Adipocyte (in vitro differentiated cells): Measurements from ENCODE around the gene MEI1.
"Not testable (repeated sequence)": the region's sequence is repeated elsewhere in the genome, so short reads cannot be mapped to it uniquely, and the experiment has no call there.

Source experiments
- DNase-seq: peaks from one replicate; pipeline ENCODE4 v3.0.0-alpha.2; 2015; ENCODE audit warnings: low read depth
- H3K27me3 ChIP-seq: replicated peaks from 2 replicates; pipeline ENCODE4 v1.7.0; 2013; ENCODE audit warnings: mild to moderate bottlenecking, low read length, moderate library complexity; ENCODE audit not compliant: control insufficient read depth, insufficient read depth
- H3K36me3 ChIP-seq: 2 replicates; pipeline ENCODE4 v1.7.0; 2013; ENCODE audit warnings: low read length, mild to moderate bottlenecking, moderate library complexity; ENCODE audit not compliant: control insufficient read depth, insufficient read depth, severe bottlenecking
- H3K4me1 ChIP-seq: 2 replicates; pipeline ENCODE4 v1.7.0; 2013; ENCODE audit warnings: mild to moderate bottlenecking, low read length, moderate library complexity; ENCODE audit not compliant: control insufficient read depth, insufficient read depth
- H3K4me3 ChIP-seq: 2 replicates; pipeline ENCODE4 v1.7.0; 2013; ENCODE audit warnings: mild to moderate bottlenecking, low read length, moderate library complexity
- H3K9ac ChIP-seq: 2 replicates; pipeline ENCODE4 v1.7.0; 2013; ENCODE audit warnings: mild to moderate bottlenecking, low read length, moderate library complexity
- H3K9me3 ChIP-seq: 2 replicates; pipeline ENCODE4 v1.7.0; 2013; ENCODE audit warnings: mild to moderate bottlenecking, low read length, moderate library complexity; ENCODE audit not compliant: control insufficient read depth

Gene MEI1

DNA sequence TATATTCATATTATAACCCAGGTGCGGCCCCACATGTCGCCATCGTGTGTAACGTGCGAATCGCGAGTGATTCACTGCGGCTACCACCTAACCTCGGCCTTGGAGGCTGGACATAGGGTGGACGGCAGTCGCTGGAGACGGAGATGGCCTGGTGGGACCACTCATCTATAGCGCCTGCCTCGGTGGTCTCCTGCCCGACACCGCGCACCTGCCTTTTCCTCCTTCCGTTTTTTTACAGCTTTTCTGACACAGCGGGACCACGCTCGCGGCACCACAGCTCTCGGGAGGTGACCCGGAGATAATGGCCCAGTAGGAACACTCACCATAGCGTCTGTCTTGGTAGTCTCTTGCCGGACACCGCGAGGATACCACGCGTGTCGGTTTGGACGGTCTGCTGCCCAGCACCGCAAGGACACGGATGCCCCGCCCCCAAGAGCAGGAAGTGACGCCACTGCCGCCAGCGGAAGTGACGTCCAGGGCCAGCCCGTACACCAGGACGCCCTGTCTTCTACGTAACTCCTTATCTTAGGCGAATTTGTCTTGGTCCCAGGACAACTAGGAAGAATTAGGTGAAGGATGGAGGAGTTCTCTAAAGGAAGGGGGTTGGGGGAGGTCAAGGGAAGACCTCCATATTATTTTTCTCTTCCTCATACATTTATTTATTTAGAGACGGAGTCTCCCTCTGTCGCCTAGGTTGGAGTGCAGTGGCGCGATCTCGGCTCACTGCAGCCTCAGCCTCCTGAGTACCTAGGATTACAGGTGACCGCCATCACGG lies 17.1 kb upstream of the MEI1 start:
- H3K4me3 ChIP-seq, result peak overlapping the region; percentile 90
- H3K36me3 ChIP-seq, result peaks cover 24% of the 10 kb centered on the region
- no peaks in the 10 kb centered on the region for H3K9me3 ChIP-seq
- no peaks in the 10 kb centered on the region for H3K27me3 ChIP-seq
- peaks cover 8% of the 10 kb centered on the region for H3K4me1 ChIP-seq
- peak; percentile 90 for DNase-seq
- peak overlapping the region; percentile 91 for H3K9ac ChIP-seq

DNA sequence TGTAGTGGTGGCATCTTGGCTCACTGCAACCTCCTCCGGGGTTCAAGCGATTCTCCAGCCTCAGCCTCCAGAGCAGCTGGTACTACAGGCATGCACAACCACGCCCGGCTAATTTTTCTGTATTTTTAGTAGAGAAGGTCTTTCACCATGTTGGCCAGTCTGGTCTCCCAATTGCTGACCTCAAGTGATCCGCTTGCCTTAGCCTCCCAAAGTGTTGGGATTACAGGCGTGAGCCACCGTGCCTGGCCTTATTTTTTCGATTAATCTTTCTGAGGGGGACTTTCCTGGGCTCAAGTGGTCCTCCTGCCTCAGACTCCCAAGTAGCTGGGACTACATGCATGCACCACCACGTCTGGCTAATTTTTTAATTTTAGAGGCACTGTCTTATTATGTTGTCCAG lies 16.3 kb upstream of the MEI1 start:
- Histone ChIP-seq H3K4me3 (peak overlapping the region; percentile 90), H3K9ac (peak overlapping the region; percentile 91), H3K36me3 (peaks cover 24% of the 10 kb centered on the region), H3K27me3 (no peaks in the 10 kb centered on the region), H3K4me1 (peaks cover 9% of the 10 kb centered on the region), H3K9me3 (no peaks in the 10 kb centered on the region)
- DNase-seq, result no peak

DNA sequence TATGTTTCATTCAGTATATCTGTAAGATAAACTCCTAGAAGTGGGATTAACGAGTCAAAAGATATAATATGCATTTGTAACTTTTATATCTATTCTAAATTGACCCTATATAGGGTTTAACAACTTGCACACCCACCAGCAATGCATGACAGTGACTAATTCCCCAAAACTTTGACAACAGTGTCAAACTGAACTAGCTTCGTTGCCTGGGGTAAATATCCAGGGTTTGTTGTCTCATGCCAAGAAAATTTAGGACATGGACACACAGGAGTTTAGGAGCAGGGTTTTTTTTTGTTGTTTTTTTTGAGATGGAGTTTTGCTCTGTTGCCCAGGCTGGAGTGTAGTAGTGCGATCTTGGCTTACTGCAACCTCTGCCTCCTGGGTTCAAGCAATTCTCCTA lies 15.7 kb upstream of the MEI1 start:
- peak; percentile 35 for DNase-seq
- Histone ChIP-seq H3K4me3 (no peak overlapping the region), H3K27me3 (no peaks in the 10 kb centered on the region), H3K9me3 (no peaks in the 10 kb centered on the region), H3K4me1 (peaks cover 9% of the 10 kb centered on the region), H3K36me3 (peaks cover 18% of the 10 kb centered on the region), H3K9ac (no peak overlapping the region)

DNA sequence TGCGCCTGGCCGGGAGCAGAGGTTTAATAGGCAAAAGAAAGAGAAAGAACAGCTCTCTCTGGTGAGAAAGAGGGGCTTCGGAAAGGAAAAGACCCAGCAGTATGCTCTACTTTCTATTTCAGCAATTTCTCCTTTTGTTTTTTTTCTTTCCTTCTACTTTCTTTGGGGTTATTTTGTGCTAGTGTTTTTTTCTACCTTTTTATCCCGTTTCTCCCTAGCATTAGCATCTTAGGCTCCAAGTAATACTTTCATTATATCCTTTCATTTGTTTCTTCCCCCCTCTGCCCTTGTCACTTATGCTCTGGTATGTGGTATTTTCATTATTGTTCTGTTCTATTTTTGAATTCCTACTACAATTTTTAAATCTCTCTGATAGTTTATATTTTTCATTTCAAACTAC lies 15.1 kb upstream of the MEI1 start:
- H3K9me3 ChIP-seq, result no peaks in the 10 kb centered on the region
- peaks cover 9% of the 10 kb centered on the region for H3K4me1 ChIP-seq
- no peaks in the 10 kb centered on the region for H3K27me3 ChIP-seq
- no peak overlapping the region for H3K4me3 ChIP-seq
- DNase-seq, result no peak
- H3K9ac ChIP-seq, result no peak overlapping the region
- H3K36me3 ChIP-seq, result peaks cover 13% of the 10 kb centered on the region

DNA sequence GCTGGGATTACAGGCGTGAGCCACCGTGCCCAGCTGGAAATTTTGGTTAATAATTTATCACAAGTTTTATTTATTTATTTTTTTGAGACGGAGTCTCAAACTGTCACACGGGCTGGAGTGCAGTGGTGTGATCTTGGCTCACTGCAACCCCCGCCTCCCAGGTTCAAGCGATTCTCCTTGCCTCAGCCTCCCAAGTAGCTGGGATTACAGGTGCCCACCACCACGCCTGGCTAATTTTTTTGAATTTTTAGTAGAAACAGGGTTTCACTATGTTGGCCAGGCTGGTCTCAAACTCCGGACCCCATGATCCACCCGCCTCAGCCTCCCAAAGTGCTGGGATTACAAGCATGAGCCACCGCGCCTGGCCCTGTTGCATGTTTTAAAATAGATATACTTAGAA lies 12.4 kb upstream of the MEI1 start:
- H3K27me3 ChIP-seq, H3K9me3 ChIP-seq, H3K4me1 ChIP-seq, DNase-seq, H3K36me3 ChIP-seq: not testable (repeated sequence)
- Histone ChIP-seq H3K9ac (peak overlapping the region; percentile 95), H3K4me3 (peak overlapping the region; percentile 90)

DNA sequence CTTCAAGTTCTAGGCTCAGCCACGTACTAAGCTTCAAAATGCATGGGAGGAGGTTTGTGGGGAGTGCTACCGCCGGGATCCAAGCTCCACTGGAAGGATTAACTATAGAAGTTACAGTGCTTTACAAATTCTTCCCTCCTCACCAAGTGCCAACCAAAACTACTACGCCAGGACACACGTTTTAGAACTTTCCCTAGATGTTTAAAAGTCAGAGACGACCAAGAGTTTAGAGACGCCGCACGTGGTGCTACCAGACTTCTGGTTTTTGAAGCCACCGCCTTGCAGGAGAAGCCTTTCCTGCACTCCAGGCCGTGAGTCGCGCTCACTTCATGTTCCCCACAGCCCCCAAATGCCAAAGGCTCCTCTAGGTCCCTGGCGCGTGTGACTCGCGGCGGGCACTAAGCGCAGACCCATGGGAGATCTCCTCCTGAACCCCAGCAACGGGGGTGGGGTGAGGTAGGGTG lies 11.4 kb upstream of the MEI1 start:
- Histone ChIP-seq H3K9ac (peak overlapping the region; percentile 95), H3K36me3 (no peaks in the 10 kb centered on the region), H3K4me1 (peaks cover 7% of the 10 kb centered on the region), H3K9me3 (no peaks in the 10 kb centered on the region), H3K27me3 (no peaks in the 10 kb centered on the region), H3K4me3 (peak overlapping the region; percentile 90)
- peak; percentile 67 for DNase-seq

DNA sequence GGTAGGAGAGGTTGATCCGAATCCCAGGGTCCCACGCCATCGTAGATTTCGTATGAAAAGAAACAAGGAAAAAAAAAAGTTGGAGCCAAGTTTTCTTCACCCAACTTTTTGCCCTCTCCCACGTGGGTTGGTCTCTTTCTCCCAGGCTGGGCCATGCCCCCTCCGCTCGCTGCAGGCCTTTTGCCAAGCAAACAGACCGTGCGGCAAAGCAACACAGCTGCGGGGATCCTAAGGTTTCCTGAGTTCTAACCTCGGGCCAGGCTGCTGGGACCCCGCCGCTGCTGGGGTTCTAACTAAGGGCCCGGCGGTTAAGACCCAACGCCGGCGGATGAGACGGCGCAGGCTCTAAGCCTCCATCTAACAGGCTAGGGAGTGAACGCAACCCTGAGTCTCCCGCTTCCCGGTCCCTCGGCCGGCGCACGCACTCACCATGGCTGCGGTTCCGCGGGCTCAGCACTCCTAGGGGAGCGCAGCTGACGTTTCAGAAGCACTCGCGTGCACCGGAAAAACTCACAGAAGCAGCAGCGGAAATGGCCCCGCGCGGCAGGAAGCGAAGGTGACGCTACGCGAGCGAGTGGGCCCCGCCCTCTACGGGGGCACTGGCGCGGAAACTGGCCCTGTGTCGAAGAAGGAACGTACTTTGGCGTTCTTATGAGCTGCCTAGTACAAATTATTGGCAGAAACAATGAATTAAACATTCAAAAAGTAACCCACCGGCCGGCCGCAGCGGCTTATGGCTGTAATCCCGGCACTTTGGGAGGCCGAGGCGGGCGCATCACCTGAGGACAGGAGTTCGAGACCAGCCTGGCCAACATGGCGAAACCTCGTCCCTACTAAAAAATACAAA lies 10.7 kb upstream of the MEI1 start, which contains the start of gene SNU13:
Gene SNU13, minus strand, starts transcription at position 503 of the 847 bp plus-strand sequence. Its CDS starts 71 bp downstream, at position 432.
- peak; percentile 98 for DNase-seq
- no peaks in the 10 kb centered on the region for H3K9me3 ChIP-seq
- peaks cover 5% of the 10 kb centered on the region for H3K4me1 ChIP-seq
- peak within 1 kb of the TSS; percentile 90 for H3K4me3 ChIP-seq
- H3K27me3 ChIP-seq, result no peaks in the 10 kb centered on the region
- peaks cover 6% of the 10 kb centered on the region for H3K36me3 ChIP-seq
- peak within 1 kb of the TSS; percentile 95 for H3K9ac ChIP-seq

DNA sequence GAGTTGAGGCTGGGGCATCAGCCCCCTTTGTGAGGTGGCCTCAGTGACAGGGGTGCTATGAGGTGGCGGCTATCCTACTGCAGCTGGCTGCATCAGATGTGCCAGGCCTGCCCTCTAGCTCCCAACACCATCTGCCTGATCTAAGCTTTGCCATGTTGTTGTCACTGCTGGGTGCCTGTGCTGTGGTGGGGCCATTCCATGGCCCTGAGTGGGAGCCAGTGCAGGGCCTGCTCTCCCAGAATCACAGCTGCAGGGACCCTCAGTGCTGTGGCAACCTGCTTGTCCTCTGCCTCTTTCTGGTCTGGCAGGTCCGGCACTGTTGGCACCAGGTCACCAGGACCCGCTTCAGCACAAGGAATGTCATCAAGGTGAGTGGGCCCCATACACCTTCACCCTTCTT lies 8.8 kb upstream of the MEI1 start:
- Histone ChIP-seq H3K27me3 (no peaks in the 10 kb centered on the region), H3K36me3 (peaks cover 16% of the 10 kb centered on the region), H3K4me1 (peaks cover 5% of the 10 kb centered on the region), H3K9me3 (no peaks in the 10 kb centered on the region), H3K9ac (no peak overlapping the region), H3K4me3 (no peak overlapping the region)
- DNase-seq, result no peak

DNA sequence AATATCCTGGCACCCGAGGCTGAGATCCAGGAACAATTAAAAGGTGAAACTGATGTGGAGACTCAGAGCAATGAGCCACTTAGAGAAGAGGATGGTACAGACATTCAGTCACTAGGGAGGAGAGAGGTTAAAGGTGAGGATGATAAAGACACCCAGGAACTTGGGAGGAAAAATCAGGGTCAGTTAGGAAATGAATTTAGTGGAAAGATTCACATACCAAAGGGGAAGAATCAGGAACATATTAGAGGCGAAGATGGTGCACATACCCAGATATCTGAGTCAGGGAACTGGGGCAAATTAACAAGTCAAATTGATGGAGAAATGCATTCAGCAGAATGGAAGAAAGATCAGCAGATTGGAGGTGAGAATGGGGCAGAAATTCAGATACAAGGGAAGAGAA lies 4.1 kb upstream of the MEI1 start:
- H3K9me3 ChIP-seq, result no peaks in the 10 kb centered on the region

DNA sequence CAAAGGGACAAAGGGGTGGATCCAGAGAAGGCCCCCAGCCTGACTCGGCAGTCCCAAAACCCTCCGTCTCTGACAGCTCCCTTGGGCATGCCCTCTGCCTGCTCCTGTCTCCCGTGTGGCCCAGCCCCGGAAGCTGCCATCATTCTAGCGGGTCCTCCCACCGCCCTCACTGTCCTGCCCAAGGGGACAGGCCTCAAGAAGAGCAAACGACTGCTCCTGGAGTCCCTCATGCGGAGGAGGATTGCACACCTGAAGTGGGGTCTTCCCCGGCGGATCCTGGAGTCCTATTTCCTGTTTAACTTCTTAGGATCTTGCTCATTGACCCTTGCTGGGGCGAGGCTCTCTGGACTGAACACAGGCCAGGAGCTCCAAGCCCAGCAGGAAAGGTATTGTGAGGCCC lies 2.6 kb upstream of the MEI1 start:
- Histone ChIP-seq H3K4me3 (no peak overlapping the region), H3K9me3 (no peaks in the 10 kb centered on the region), H3K9ac (peak overlapping the region; percentile 5), H3K36me3 (peaks cover 16% of the 10 kb centered on the region), H3K27me3 (peaks cover 5% of the 10 kb centered on the region), H3K4me1 (peaks cover 12% of the 10 kb centered on the region)
- DNase-seq, result no peak

More for the DNA sequence above, 4.1 kb upstream of the MEI1 start:
- peaks cover 16% of the 10 kb centered on the region for H3K36me3 ChIP-seq
- peaks cover 12% of the 10 kb centered on the region for H3K4me1 ChIP-seq
- no peak overlapping the region for H3K9ac ChIP-seq
- no peak overlapping the region for H3K4me3 ChIP-seq
- DNase-seq, result no peak
- peaks cover 4% of the 10 kb centered on the region for H3K27me3 ChIP-seq

DNA sequence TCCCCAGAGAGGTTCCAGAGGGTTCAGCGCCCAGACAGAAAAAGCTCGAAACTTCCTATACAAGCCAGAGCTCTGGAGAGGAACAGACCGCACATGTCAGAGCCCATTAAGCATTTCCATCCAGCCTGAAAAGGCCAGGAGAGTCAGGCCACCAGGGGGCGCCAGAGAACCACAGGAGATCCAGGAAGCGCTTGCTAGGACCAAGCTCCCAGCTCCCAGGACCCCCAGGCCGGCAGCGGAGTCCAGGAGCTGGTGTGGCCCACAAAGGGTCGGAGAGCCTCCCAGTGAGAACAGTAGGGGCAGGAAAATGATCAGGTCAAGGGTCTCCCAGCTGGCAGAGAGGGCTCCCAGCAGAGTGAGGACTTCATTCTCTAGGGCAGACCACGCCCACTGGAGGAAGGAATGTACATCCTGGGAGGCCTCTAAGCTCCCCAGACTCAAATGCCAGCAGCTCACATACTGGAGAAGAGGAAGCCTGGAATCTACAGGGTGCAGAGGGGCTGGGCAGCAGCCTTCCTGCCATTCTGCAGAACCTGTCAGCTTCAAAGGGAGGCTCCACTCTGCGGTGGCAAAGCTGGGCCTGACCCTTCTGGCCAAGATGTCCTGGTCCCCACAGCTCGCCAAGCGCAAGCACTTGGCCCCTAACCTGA lies 2.1 kb upstream of the MEI1 start:
- H3K4me3 ChIP-seq, result peak overlapping the region; percentile 23
- H3K36me3 ChIP-seq, result peaks cover 16% of the 10 kb centered on the region
- H3K9me3 ChIP-seq, result no peaks in the 10 kb centered on the region
- peaks cover 5% of the 10 kb centered on the region for H3K27me3 ChIP-seq
- H3K4me1 ChIP-seq, result peaks cover 12% of the 10 kb centered on the region
- H3K9ac ChIP-seq, result peak overlapping the region; percentile 5
- peak; percentile 97 for DNase-seq
